ENCODE results near the gene ZNF415.
"Not testable (repeated sequence)": the region's sequence is repeated elsewhere in the genome, so short reads cannot be mapped to it uniquely, and the experiment has no call there.

Gene ZNF415

DNA sequence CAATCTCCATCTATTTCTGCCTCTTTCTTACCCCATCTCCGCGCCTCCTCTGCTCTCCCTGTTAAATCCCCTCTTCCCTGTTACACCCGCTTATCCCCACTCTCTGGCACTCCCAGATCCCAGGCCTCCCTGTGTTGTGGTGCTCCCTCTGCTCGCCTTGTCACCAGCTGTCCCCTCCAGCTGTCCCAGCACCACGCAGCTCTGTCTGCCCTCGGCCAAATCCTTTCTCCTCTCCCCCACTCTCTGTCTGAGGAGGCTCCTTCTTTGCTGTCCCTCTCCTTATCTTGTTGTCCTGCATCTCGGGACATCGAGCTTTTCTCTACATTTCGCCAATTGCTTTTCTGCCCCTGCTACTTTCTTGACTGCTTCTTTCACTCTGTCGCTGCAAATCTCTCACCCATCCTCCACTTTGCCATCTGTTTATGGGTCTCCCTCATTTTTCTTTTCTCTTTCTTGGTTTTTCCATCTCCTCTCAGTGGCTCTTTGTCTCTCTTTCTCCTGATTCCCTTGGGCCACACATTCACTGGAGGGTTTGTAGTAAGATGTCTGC lies 30.4 kb downstream of the ZNF415 start:
- no peak for DNase-seq

- DNase-seq, result no peak
These were observed 31.2 kb downstream of the ZNF415 start for GRCh38 chr19:53101518-53101917.

- DNase-seq, result not testable (repeated sequence)
These were observed 34.1 kb downstream of the ZNF415 start for GRCh38 chr19:53098570-53098969.

DNA sequence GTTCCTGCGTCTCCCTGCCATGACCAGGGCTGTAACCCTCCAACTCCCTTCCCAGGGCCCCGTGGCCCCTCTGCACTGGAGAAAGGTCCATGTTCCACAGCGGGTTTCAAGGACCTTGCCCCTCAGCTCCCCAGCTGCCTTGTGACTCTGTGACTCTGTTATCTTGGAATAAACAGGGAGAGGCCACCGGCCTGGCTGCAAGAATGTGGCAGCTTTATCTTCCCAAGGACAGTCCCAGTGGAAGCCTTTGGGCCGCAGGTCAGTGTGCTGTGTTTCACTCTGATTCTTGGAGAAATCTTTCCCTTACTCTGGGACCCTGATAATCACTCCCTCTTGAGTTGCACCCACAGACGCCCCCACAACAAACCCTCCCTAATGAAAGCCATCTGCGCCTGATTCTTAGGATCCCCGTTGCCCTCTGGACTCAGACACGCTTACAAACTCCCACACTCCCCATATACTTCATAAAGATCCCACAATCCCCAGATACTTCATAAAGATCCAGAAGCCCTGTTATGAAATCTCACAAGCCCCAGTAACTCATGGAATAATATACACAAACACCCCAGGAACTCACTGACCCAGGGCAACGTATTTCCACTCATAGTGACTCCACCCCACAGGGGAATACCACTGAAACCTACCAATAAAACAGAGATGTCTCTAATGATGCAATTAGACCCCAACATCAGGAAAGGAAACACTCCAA lies 35.6 kb downstream of the ZNF415 start:
- DNase-seq, result not testable (repeated sequence)

DNA sequence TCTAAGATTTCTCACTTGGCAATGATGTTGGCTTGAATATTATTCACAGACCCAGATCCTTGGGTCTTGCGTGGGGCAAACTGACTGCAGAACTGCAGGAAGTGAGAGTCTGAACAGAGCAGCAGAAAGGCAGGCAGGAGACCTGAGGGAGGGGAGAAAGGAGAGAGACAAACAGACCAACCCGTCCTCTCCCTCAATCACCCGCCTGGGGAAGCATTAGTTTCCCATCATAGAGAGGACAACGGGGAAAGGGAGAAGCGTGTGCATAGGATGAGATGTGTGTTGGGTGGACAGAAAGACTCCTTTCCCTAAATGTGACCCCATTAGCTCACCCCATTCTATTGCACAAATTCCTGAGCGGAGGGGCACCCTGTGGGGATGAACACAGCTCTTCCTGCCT lies 36.1 kb downstream of the ZNF415 start:
- DNase-seq, result not testable (repeated sequence)

- DNase-seq, result no peak
These were observed 37.7 kb downstream of the ZNF415 start for GRCh38 chr19:53094754-53095575.

DNA sequence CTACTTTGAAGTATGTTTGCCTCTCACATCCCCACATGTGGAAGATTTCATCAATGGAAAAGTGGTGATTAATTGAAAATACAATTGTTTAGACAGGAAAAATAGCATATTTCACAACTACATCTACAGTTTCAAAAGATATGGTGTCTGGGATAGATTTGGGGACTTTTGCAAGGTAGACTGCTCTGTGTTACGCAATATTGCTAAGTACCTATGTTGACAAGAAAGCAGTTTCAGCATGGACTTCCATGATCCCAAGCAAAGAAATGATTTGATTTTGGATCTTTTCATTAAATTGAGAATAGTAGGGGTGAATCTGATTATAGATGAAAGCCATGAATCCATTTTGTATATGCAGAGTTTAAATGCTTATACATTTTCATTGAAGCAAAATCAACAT lies 40.0 kb downstream of the ZNF415 start:
- DNase-seq, result no peak

GRCh38 chr19:53091413-53092254 lies 41.1 kb downstream of the ZNF415 start:
- DNase-seq, result no peak

DNA sequence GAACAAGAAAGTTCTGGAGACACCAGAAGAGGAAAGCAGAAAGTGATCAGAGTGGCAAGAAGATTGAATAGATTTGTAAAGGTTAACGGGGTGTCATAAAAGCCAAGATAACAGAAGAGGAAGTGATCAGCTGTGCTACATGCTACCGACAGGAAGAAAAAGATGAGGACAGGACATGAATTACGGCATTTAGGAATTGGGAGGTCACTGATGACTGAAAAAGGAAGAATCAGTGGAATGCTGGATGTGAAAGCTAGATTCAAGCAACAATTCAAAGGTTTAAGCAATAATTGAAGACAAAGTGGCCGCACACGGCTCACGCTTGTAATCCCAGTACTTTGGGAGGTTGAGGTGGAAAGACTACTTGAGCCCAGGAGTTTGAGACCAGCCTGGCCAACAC lies 44.6 kb downstream of the ZNF415 start:
- no peak for DNase-seq

- no peak for DNase-seq
These were observed 45.8 kb downstream of the ZNF415 start for GRCh38 chr19:53086949-53087348.

DNA sequence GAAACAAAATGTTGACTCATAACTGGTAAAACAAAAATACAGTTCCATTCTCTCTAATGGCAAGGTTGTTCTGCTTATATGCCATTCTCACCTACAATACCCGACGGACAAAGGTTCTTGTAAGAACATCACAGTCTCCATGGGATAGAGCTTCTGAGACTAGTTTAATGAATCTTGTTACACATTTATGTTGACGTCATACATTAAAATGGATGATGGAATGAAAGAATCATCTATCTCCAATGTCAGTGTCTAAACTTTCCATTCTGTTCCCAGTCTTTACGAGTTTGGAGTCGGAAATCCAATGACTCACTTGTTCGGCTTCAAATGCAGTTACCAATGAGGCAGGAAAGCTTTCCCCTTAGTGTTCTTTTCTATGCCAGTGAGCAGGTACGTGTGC lies 47.2 kb downstream of the ZNF415 start:
- DNase-seq, result no peak

DNA sequence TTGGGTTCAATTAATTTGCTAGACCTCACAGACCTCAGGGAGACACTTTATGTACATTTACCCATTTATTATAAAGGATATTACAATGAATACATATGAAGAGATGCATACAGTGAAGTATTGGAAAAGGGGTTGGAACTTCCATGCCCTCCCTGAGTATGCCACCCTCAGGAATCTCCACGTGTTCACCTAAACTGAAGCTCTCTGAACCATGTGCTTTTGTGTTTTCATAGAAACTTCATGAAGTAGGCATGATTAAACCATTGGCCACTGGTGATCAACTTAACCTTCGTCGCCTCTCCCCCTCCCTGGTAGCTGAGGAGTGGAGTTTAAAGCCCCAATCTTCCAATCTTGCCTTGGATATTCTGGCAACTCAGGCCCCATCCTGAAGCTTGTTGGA lies 49.8 kb downstream of the ZNF415 start:
- DNase-seq, result no peak

DNA sequence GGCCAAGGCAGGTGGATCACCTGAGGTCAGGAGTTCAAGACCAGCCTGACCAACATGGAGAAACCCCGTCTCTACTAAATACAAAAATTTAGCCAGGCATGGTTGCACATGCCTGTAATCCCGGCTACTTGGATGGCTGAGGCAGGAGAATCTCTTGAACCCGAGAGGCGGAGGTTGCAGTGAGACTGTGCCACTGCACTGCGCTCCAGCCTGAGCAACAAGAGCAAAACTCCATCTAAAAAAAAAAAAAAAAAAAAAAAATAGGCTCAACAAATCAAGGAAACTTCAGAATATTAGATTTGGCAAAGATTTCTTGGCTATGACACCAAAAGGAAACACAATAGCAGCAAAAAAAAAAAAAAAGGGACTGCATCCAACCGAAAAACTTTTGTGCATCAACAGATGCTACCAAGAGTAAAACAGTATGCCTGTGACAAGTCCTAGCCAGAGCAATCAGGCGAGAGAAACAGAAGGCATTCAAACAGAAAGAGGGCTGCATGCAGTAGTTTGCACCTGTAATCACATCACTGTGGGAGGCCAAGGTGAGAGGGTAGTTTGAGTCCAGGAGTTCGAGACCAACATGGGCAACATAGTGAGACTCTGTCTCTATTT lies 53.3 kb downstream of the ZNF415 start:
- DNase-seq, result no peak

DNA sequence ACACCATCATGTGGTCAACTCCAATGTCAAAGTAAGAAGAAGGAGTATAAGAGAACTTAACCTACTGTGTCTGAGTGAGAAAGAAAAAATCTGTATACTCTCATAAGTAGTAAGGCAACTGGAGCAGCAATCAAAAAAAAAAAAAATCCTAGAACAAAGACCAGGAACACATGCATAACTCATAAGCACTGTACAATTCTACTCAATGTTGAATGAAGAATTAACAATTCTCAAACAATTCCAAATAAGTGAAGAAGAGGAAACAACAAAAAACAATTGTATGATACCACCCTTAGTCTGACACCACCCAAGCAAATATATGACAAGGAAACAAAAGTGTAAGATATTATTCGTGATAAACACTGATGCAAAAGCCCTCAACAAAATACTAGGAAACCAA lies 54.0 kb downstream of the ZNF415 start:
- no peak for DNase-seq

DNA sequence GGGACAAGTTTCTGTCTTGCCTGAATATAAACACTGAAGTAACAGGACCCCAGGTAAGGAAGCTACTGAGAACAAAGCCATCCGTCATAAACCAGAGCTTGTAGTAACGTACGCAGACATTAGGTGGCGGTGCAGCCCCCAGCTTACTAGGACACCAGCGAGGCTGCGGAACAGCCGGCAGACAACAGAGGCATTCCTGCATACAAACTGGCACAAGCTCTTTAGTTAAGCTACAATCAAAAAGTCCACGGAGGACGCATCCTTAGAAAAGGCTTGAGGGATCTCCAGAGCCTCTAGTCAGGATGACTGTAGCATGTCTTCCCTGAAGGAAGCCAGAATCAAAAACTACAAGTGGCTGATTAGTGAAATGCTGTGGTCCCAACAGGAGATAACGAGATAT lies 55.7 kb downstream of the ZNF415 start:
- no peak for DNase-seq

DNA sequence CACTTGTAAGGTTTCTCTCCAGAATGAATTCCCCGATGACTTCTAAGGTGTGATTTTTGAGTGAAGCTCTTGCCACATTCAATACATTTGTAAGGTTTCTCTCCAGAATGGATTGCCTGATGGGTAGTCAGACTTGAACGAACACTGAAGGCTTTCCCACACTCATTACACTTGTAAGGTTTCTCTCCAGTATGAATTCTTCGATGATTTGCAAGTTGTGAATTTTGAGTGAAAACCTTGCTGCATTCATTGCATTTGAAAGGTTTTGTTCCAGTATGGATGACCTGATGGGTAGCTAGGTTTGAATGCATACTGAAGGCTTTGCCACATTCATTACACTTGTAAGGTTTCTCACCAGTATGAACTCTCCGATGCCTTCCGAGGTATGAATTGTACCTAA lies 63.9 kb downstream of the ZNF415 start:
- no peak for DNase-seq

GRCh38 chr19:53068199-53068598 lies 64.5 kb downstream of the ZNF415 start:
- no peak for DNase-seq

- no peak for DNase-seq
These were observed 74.7 kb downstream of the ZNF415 start for GRCh38 chr19:53057904-53058580.

All from activated CD4-positive, alpha-beta T cell treated with anti-CD3 and anti-CD28 coated beads, Interleukin-2, amount 50 U/mL, for 16 hours (primary cell).